ENCODE measurements around the gene NUSAP1.
"Not testable (repeated sequence)": the region's sequence is repeated elsewhere in the genome, so short reads cannot be mapped to it uniquely, and the experiment has no call there.

Gene NUSAP1

GRCh38 chr15:41332194-41333025 lies at the start of gene NUSAP1, which contains the start of gene OIP5:
NUSAP1 (plus strand) TSS chr15:41332881; CDS start chr15:41332958, 77 bp downstream.
OIP5 (minus strand) TSS chr15:41332591; CDS start chr15:41332561, 30 bp downstream.
- DNase-seq: peak; percentile 99

DNA sequence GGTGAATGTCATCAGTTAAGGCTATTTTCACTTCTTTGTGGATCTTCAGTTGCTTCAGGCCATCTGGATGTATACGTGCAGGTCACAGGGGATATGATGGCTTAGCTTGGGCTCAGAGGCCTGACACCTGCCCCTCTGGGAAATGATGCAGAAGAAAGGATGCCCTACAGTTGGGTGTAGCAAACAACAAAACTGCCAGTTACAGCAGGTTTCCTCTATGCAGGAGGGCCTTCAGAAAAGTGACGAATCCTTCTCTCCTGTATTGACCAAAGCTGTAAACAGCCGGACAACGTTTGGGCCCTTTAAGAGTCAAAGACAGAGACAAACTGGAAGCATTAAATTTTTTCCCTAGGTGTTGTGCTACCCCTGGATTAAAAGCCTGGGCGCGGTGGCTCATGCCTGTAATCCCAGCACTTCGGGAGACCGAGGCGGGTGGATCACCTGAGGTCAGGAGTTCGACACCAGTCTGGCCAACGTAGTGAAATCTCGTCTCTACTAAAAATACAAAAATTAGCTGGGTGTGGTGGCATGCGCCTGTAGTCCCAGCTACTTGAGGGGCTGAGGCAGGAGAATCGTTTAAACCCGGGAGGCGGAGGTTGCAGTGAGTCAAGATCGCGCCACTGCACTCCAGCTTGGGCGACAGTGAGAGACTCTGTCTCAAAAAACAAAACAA lies 49.6 kb upstream of the NUSAP1 start:
- DNase-seq: not testable (repeated sequence)

GRCh38 chr15:41283653-41284426 lies 48.8 kb upstream of the NUSAP1 start:
- peak; percentile 97 for DNase-seq

- DNase-seq: peak; percentile 4
These were observed 48.1 kb upstream of the NUSAP1 start for GRCh38 chr15:41284427-41285177.

GRCh38 chr15:41285285-41285684 lies 47.4 kb upstream of the NUSAP1 start:
- DNase-seq: no peak

DNA sequence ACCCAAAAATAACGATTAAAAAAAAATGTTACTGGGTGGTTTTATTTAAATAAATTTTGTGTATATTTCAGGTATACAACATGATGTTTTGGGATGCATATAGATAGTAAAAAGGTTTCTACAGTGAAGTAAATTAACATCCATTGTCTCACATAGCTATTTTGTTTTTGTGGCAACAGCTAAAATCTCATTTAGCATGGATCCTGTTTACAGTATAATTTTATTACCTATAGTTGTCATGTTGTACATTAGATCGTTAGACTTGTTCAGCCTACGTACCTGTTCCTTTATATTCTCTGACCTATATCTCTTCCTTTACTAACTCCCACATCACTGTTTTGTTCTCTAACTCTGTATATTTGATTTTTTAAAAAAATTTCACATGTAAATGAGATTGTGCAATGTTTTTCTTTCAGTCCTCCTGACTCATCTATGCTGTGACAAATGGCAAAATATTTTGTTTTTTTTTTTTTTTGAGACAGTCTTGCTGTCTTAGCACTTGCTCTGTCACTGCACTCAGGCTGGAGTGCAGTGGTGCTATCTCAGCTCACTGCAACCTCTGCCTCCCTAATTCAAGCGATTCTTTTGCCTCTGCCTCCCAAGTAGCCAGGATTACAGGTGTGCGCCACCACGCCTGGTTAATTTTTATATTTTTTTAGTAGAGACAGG lies 45.9 kb upstream of the NUSAP1 start:
- no peak for DNase-seq

DNA sequence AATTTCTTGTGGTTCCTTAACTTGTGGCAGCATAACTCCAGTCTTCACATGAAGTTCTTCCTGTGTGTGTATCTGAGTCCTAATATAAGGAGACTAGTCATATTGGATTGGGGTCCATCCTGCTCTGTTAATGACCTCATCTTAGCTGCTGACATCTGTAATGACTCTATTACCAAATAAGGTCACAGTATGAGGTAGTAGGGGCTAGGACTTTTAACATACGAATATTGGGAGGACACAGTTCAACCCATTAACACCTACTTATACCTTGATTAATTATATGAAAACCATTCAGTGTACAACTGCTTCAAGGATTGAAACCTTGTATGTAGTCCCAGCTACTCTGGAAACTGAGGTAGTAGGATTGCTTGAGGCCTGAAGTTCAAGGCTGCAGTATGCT lies 44.2 kb upstream of the NUSAP1 start:
- no peak for DNase-seq

GRCh38 chr15:41289953-41290352 lies 42.7 kb upstream of the NUSAP1 start:
- no peak for DNase-seq

- no peak for DNase-seq
These were observed 41.5 kb upstream of the NUSAP1 start for GRCh38 chr15:41291065-41291631.

GRCh38 chr15:41292521-41292920 lies 40.2 kb upstream of the NUSAP1 start:
- DNase-seq: no peak

DNA sequence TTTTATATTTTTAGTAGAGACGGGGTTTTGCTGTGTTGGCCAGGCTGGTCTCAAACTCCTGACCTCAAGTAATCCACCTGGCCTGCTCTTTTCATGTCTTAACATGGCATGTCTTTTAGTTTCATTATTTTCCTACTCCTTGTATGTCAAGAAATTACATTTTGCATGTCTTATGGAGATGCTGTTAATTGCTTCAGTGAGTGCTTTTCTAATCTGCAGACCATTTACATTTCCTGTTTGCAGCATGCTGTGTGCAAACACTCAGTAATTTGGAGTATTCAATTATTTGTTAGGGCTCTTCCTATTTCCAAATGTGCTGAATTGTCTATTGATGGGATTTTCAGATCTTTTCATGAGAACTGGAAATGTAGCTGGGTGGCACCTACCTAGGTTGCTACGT lies 31.5 kb upstream of the NUSAP1 start:
- not testable (repeated sequence) for DNase-seq

- no peak for DNase-seq
These were observed 31.1 kb upstream of the NUSAP1 start for GRCh38 chr15:41301587-41301986.

DNA sequence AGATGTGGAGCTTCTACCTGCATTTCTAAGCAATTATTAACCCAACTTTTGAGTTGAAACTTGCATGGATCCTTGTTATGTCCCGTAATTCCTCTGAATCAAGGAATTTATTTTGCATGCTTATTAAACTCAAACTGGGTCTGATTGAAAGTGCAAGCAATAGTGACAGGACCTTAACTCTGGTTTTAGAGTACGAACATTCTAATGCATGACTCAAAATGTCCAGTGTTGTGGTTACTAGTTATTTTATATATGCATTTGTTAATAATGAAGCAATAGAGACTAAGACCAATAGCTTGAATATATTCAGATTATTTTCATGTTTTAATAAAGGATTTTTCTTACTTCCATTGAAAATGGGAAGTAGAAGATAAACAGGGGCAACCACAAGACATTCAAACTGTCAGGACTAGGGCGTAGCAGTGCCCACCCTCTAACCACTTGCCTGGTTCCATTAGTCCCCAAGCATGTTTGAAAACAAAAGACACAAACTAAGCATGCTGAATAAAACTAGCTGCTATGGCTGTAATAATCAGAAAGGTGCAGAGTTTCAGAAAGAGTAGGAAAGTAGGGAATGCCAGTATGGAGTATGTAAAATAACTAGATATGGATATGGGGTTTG lies 28.4 kb upstream of the NUSAP1 start:
- DNase-seq: no peak

GRCh38 chr15:41307679-41308078 lies 25.0 kb upstream of the NUSAP1 start:
- DNase-seq: no peak

- no peak for DNase-seq
These were observed 23.3 kb upstream of the NUSAP1 start for GRCh38 chr15:41309226-41309905.

DNA sequence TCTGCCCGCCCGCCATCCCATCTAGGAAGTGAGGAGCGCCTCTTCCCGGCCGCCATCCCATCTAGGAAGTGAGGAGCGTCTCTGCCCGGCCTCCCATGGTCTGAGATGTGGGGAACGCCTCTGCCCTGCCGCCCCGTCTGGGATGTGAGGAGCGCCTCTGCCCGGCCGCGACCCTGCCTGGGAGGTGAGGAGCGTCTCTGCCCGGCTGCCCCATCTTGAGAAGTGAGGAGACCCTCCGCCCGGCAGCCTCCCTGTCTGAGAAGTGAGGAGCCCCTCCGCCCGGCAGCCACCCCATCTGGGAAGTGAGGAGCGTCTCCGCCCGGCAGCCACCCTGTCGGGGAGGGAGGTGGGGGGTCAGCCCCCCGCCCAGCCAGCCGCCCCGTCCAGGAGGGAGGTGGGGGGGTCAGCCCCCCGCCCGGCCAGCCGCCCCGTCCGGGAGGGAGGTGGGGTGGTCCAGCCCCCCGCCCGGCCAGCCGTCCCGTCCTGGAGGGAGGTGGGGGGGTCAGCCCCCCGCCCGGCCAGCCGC lies 11.8 kb upstream of the NUSAP1 start:
- not testable (repeated sequence) for DNase-seq

DNA sequence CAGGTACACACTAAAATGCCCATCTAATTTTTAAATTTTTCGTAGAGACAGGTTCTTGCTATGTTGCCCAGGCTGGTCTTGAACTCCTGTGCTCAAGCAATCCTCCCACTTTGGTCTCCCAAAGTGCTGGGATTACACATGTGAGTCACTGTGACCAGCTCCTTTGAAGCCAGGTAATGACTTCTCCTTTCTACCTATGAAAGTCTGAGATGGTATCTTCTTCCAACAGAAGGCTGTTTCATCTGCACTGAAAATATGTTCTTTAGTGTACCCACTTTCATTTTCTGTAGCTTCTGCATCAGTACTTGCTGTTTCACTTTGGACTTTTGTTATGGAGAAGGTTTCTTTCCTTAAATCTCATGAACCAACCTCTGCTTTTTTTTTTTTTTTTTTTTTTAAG lies 9.1 kb upstream of the NUSAP1 start:
- no peak for DNase-seq

DNA sequence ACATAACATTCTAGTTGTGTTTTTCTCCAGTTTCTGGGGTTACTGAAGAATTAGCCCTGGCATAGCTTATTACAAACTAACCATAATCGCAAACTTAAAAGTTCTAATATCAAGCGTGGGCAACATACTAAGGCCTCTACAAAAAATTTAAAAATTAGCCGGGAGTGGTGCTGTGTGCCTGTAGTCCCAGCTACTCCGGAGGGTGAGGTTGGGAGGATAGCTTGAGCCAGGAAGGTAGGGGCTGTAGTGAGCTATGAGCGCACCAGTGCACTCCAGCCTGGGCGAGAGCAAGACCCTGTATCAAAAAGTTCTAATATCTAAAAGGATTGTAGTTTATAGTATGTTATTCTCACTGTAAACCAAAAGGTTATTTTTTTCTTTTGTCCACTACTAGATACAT lies 1.4 kb upstream of the NUSAP1 start:
- no peak for DNase-seq

GRCh38 chr15:41331833-41332193 lies 868 bp upstream of the NUSAP1 start:
- no peak for DNase-seq

DNA sequence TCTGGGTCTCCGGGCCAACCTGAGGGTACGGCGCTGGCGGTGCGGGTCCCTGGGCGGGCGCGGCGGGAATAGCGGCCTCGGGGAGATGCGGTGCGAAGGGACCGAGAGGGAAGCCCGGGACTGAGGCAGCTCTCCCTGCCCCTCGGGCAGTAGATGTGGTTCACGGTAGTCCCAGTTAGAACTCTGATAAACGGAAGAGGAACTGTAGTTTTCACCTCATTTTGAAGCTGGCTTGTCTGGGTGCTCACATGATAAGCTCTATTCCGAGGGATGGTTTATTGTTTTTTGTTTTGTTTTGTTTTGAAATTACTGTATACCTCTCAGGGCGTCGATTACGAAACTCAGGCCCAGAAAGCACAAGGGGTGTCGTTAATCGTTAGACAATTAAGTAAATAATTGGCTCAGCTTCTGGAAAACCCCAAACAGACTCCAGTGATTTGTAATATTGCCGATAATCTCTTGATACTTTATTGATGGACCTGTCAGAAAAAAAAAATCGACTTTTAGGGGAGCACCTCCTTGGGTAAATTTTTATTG lies 413 bp downstream of the NUSAP1 start:
- peak; percentile 61 for DNase-seq
